GM21367 (cell line): ENCODE results near the gene RICTOR.
"Not testable (repeated sequence)": the region's sequence is repeated elsewhere in the genome, so short reads cannot be mapped to it uniquely, and the experiment has no call there.

Experiments used
- ATAC-seq: cut with Tn5 transposase; IDR thresholded peaks from one replicate; pipeline ENCODE4 v1.9.1; 2021; ENCODE audit not compliant: unreplicated experiment

Gene RICTOR

DNA sequence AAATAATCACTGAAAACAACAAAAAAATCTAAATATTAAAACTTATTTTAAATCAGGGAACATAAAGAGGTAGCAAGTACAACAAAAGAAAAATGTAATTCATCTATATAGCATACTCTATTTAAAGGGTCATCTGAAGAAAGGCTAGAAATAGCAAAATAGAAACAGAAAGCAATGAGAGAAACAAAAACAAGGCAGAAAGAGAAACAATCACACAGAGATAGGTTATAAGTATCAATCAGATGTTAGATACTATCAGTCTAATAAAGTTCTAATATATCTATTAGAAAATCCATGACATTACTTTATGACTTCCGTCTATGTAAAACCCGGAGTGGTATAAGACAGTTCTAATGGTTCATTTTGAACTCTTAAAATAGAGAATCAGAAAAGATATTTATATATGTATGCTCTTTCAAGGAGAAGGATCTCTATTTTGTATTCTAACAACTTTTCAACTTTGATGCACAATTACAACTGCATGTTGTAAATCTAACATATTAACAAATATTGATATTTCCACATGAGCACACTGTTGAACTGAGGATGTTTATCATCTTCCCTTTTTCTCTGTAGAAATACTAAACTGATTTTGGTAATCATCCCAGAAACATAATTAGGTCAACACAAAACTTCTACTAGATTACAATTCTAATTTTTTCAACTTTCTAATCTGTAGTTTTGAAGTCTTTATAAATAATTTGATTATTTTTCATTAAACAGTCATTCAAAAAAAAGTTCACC, 15.8 kb downstream of the RICTOR start:
- peak; percentile 72 for ATAC-seq

DNA sequence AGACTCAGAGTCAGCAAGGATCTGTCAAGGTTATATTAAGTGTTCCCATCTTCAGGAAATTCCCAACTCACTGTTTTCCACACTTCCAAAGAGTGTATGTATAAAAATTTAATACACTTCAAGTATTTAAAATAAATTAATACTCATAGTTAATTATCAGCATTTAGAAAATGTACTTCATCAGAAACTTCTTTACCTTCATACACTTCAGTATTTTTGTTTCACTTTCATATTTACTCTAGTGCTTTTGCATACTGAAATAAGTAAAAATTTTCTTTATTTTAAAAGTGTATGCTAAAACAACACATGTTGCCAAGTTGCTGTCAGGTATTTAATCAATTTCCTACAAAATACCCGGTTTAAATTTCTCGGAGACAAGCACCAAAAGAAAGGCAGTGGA, 16.5 kb downstream of the RICTOR start:
- peak; percentile 48 for ATAC-seq

DNA sequence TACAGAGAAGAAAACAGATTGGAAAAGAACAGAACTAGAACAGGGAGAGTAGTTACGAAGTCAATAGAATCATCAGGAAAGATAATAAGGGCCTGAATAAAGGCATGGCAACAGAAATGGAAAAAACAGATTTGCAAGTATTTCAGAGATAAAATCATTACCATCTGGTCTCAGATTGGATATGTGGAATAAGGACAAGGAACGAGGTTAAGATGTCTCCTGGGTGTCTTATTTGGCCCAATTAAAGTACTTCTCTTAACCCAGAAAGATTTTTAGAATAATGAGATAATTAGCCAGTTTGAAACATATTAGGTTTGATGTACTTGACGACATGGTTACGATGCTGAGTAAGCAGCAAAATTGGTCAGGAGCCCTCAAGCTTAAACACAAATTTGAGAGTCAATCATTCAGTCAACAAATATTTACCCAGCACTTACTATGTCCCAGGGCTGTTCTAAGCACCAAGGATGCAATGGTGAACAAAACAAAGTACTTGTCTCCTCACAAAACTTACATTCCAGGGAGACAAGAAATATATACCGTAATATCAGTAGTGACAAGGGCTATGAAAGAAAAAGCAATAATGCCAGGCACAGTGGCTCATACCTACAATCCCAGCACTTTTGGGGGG, 18.3 kb downstream of the RICTOR start:
- no peak for ATAC-seq

DNA sequence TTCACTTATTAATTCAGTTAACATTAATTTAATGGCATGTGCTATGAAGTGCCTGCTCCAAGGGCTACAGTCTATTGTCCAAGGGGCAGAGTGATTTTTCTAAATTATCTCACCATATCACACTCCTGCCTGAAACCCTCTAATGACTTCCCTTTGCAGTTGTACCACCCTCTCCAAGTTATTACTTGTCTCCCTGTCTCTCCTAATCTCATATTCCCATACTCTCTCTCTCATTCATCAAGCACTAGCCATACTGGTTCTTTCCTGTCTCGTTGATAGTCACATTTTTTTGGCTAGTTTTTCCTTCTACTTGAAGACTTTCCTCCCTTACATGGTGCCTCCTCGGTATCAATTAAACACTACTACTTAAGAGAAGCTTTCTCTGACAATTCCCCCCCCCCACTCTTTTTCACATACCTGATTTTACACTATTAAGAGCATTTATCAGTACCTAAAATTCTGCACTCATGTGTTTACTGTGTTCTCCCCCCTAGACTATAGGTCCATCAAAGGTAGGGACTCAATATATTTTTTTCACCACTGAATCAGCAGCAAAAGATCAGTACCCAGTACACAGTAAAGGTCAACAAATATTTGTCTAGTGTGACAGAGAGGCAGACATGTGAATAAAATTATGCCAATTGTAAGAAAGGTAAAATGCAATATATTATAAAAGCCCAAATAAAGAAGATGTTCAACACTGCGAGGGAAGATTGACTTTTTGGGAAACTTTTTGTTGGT, 19.0 kb downstream of the RICTOR start:
- no peak for ATAC-seq

DNA sequence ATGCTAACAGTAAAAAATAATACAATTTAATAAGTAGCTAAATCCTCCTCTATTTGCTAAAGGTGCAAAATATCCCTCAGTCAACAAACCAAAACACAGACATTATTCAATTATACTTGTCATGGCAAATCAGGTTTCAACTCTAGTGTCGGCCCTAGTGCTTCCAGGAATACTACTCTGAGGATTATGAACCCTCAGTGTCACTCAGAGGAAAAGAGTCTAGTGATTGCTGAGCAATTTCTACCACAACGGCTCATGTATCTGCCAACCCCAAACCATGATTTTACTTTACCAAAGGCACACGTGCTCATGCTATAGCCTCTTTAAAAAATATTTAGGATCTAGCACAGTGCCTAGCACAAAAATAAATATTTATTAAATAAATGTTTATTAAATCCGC, 21.0 kb downstream of the RICTOR start:
- no peak for ATAC-seq

DNA sequence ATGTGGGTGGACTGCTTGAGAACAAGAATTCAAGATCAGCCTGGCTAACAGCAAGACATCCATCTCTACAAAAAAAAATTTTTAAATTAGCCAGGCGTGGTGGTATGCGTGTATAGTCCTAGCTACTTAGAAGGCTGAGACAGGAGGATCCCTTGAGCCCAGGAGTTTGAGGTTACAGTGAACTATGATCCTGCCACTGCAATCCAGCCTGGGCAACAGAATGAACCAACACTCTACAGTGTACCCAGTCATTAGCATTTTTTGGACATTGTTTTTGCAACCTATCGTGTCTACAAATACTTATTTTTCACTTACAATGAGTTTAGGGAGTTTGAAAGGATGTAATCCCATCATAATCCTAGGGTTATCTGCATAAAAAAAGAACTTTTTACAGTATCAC, 22.1 kb downstream of the RICTOR start:
- no peak for ATAC-seq

DNA sequence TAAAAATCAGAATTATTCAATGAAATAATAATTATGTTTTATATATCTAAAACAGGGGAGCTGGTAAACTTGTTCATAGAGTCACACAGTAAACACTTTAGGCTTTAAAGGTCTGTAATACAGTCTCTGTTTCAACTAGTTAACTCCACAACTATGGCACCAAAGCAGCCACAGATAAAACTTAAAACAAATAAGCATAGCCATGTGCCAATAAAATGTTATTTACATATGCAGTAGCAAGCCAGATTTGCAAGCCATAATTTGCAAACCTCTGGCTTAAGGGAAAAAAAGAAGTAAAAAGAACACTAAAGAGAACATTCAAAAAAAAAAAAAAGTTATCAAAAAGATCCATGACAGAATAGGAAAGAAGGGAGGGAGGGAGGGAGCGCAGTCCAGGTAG, 24.9 kb downstream of the RICTOR start:
- no peak for ATAC-seq

DNA sequence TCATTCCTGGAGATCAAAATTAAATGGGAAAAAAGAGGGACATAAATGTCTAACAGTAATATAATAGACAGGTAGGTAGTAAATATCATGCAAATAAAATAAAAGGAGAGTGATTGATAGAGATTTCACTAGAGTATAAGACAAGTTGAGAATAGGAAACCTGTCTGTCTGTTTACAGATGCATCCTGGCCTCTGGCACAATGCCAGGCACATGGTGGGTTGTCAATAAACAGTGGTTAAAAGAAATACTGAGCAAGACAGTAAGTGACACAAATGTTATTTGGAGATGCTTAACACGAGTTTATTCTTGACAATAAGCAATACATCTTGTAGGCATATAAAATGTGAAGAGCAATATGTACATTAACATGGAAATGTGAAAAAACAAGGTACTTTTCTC, 33.3 kb downstream of the RICTOR start:
- no peak for ATAC-seq

DNA sequence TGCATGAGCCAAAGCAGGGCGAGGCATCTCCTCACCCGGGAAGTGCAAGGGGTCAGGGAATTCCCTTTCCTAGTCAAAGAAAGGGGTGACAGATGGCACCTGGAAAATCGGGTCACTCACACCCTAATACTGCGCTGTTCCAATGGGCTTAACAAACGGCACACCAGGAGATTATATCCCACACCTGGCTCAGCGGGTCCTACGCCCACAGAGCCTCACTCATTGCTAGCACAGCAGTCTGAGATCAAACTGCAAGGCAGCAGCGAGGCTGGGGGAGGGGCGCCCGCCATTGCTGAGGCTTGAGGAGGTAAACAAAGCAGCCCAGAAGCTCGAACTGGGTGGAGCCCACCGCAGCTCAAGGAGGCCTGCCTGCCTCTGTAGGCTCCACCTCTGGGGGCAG, 39.7 kb downstream of the RICTOR start:
- ATAC-seq = not testable (repeated sequence)

DNA sequence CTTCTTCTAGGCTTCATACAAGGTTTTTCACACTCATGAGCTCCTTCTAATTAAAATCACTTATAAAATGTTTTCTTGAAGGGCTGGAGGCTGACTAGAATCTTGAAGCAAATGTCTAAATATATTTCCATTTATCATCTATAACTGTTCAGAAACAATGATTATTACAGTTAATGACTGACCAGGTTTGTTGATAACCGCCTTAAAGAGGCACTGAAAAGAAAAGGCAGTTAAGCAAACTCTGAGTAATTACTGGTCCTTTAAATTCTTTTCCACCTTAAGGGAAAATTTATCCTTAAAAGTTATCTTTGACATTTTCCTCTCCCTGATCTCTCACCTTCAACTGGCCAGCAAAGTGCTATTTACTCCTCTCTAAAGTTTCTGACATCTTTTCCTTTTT, 43.2 kb downstream of the RICTOR start:
- no peak for ATAC-seq

DNA sequence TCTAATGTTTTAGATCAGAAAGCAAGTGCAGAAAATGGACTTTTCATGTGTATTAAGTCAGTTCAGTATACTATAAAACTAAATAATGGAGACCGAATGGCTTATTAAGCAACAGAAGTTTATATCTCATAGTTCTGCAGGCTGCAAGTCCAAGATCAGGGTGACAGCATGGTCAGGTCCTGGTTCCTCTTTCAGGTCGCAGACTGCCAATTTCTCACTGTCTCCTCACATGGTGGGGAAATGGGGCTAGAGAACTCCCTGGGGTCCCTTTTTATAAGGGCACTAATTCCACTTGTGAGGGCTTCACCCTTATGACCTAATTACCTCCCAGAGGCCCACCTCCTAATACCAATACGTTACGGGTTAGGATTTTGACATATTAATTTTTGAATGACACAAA, 48.7 kb downstream of the RICTOR start:
- no peak for ATAC-seq

DNA sequence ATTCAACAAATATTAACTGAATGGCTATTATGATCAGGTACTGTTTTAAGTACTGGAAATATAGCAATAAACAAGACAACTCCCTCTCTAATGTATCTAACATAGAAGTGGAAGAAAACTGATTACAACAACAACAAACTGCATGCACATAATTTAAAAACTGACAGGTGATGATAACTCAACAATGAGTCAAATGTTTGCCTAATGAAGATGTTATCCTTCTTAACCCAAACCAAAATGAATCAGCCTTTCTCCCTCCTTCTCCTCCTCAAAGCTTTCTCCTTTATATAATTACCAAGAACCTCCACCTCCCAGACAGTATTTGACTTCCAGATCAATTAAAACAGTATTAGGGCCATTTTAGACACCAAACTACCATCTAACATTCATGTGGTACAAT, 49.3 kb downstream of the RICTOR start:
- ATAC-seq = no peak

DNA sequence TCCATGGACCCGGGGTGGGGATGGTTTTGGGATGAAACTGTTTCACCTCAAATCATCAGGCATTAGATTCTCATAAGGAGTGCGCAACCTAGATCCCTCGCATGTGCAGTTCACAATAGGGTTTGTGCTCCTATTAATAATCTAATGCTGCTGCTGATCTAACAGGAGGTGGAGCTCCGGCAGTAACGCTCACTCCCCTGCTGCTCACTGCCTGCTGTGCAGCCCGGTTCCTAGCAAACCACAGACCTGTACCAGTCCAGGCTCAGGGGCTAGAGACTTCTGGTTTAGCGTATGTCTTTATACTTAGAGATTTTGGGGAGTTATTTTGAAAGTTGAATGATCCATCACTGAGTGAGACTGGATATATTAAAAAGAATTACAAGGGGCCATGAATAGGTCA, 50.2 kb downstream of the RICTOR start:
- no peak for ATAC-seq

DNA sequence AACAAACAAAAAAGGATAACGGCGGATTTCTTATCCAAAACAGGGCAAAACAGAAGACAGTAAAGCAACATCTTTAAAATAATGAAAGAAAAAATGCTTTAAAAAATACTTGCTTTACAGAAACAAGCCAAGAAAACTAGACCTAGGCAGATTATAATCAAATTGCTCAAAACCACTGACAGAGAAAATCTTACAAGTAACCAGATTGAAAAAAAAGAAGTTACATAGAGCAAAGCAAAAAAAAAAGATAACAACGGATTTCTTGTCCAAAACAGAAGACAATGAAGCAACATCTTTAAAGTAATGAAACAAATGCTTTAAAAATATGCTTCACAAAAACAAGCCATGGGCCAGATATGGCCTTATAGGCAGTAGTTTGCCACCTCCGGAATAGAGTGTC, 51.1 kb downstream of the RICTOR start:
- no peak for ATAC-seq

DNA sequence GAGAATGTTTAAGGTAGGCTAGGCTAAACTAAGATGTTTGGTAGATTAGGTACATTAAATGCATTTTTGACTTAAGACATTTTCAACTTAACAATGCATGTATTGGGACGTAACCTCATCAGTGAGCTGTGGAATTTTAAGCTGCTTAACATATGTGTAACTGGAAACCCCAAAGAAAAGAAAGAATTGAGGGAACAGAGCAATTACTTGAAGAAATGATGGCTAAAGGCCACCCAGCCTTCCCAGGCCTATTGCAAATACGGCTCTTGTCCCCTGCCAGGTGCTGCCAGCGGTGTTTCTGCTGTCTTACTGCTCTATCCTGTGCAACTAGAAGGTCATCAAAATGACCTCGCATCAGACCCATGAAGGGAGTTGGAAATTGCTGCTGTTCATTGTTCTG, 52.0 kb downstream of the RICTOR start:
- ATAC-seq = no peak

DNA sequence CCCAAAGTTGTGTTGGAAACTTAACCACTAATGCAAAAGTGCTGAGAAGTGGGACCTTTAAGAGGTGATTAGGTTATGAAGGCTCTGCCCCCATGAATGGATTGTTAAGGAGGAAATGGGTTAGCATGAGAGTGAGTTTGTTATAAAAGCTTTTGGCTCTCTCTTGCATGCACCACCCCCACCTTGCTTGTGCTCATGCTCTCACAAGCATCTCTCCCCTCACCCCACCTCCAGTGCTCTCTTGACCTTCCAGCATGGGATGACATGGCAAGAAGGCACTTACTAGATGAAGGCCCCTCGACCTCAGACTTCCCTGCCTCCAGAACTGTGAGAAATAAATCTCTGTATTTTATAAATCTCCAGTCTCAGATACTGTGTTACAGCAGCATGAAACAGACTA, 52.8 kb downstream of the RICTOR start:
- ATAC-seq = no peak

DNA sequence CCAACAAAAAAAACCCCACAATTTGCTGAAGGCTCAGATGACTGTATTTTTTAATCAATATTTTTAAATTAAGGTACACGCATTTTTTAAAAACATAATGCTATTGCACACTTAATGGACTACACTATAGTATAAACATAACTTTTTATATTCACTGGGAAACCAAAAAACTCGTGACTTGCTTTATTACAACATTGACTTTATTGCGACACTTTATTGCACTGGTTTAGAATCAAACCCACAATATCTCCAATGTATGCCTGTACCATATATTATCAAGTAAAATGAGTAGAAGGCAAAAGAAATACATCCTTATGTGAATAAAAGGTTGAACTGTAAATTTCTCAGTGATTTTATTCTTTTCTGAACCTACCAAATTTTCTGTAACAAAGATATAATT, 53.7 kb downstream of the RICTOR start:
- ATAC-seq = no peak

DNA sequence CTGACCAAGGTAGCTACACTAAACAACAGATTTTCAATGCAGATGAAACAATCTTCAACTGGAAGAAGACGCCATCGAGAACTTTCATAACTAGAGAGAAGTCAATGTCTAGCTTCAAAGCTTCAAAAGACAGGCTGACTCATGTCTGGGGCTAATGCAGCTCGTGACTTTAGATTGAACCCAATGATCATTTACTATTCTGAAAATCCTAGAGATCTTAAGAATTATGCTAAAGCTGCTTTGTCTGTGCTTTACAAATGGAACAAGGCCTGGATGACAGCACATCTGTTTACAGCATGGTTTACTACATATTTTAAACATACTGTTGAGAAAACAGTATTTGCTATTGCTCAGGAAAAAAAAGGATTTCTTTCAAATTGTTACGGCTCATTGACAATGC, 54.9 kb downstream of the RICTOR start:
- no peak for ATAC-seq

DNA sequence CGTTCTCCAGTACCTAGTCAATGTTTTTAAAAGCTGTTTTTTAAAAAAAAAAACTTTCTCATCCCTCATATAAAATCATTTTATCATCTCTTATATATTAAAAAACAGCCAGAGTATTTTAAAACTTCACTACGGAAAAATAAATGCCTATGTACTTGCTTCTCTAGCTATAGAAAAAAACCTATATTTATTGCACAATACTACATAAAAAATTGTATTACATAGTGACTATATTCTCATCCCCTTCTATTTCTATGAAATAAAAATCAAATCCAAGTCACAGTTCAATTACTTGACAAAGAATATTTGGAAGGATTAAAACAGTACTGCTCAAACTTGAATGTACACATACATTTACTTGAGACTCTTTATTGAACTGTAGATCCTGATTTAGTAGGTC, 56.7 kb downstream of the RICTOR start:
- no peak for ATAC-seq

DNA sequence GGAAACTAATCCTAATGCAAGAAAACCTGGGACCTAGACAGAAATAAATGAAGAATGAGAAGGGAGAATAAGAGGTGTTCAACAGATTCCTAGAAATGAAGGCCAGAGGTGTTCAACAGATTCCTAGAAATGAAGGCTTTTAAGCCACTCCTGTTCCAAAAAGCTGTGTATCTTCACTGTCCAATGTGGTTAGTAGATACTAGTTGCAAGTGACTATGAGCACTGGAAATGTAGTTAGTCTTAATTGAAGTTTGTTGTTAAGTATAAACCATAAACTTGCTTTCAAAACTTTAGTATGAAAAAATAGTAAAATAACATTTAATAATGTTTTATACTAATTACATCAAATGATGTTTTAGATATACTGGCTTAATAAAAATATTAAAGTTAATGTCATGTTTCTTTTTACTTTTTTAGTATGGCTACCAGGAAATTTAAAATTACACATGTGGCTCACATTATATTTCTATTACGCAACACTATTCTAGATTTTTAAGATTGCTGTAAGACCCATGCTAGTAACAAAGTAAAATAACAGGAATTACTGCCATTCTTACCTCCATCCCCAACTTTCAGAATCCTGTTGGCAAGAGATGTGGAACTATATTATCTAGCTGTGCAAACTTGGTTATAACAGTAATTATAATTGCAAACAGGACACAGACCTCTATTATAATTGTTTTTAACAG, 57.5 kb downstream of the RICTOR start:
- no peak for ATAC-seq

DNA sequence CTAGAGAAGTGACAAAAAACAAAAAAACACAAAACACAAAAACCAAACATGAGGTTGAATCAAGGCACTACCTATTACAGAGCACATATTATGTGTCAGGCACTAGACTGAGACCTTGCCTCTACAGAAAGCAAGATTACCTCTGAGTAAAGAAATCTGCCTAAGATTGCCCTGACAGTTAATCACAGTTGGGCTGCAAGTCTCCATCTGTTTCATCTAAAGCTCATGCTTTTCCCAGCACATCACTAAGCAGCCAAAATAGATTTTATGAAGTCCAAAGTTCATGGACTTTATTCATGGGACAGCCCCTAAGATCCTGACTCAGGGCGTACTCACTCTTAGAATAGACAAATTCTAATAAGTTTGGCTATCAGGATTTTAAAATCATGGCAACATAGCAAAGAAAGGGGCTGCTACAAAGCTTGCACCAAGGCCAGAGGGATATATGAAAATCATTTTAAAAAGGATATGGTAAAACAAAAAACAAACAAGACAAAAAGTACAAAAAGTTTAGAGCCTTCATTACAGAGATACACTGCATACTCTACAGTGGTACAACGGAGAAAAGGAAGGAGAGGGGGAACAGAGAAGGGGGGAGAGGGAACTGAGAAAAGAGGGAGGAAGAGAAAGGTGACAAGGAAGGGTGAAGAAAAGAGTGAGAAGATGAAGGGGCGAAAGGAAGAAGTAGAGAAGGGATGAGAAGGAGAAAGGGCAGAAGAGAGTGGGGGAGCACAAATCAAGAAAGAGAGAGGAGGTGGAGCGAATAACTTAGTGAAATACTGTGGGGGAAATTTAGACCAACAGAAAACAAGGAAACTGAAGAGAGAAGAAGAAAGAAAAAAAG, 58.2 kb downstream of the RICTOR start:
- ATAC-seq = no peak
